Naive thymus-derived CD4-positive, alpha-beta T cell (primary cell): Measurements from ENCODE around the gene HIPK2. TPM values are rescaled to one million over a fixed set of nuclear protein-coding genes. Genes with fewer than 3 reads are reported as not detected.

Source experiments
- ATAC-seq: fragments of 150-1000 bp; cut with Tn5 transposase; 2 replicates; pipeline ENCODE4 v1.10.0; 2021; ENCODE audit warnings: mild to moderate bottlenecking, moderate library complexity
- CTCF ChIA-PET: fragments of 350-600 bp; sonication (Branson Sonifier 250); formaldehyde crosslinking; loops from one replicate; lab custom pipeline; 2021; ENCODE audit warnings: antibody characterized with exemption; lab: Charles Lee
- POLR2A ChIA-PET: fragments of 350-600 bp; sonication (Branson Sonifier 250); formaldehyde crosslinking; loops from one replicate; lab custom pipeline; 2021; ENCODE audit warnings: antibody characterized with exemption, inconsistent platforms; lab: Charles Lee
- DNase-seq, 9 donors: peaks; one replicate each; pipeline versions ENCODE4 v3.0.0 to v3.0.0-alpha.2; 2020 to 2022; ENCODE audit warnings: mixed read lengths in 1 of 9
- H3K27ac ChIP-seq: one replicate; pipeline ENCODE4 v1.7.0; 2013; ENCODE audit warnings: mild to moderate bottlenecking, low read depth, low read length, moderate library complexity
- H3K27me3 ChIP-seq, 2 donors: one replicate each; pipeline ENCODE4 v1.7.0; 2013; ENCODE audit warnings: low read length in 2 of 2, mild to moderate bottlenecking in 2 of 2, moderate library complexity in 2 of 2; ENCODE audit not compliant: control insufficient read depth in 2 of 2, insufficient read depth in 2 of 2
- H3K36me3 ChIP-seq, 3 experiments: 1 replicate in 2 of 3; 2 replicates in 1 of 3; pipeline ENCODE4 v1.7.0; 2013; ENCODE audit warnings: low read length in 3 of 3, mild to moderate bottlenecking in 3 of 3, moderate library complexity in 1 of 3; ENCODE audit not compliant: insufficient read depth in 3 of 3, control insufficient read depth in 2 of 3
- H3K4me1 ChIP-seq, 2 donors: one replicate each; pipeline ENCODE4 v1.7.0; 2013; ENCODE audit warnings: low read length in 2 of 2, mild to moderate bottlenecking in 2 of 2, moderate library complexity in 1 of 2; ENCODE audit not compliant: control insufficient read depth in 2 of 2, insufficient read depth in 2 of 2
- H3K4me3 ChIP-seq: 2 replicates; pipeline ENCODE4 v1.7.0; 2013; ENCODE audit warnings: mild to moderate bottlenecking, low read length
- H3K9me3 ChIP-seq, 3 experiments: 1 replicate in 2 of 3; 2 replicates in 1 of 3; pipeline ENCODE4 v1.7.0; 2013; ENCODE audit warnings: low read length in 3 of 3; ENCODE audit not compliant: control insufficient read depth in 2 of 3
- H3K27ac Mint-ChIP-seq, 9 donors: one replicate each; pipeline ENCODE4 v1.8.0; 2020 to 2022; ENCODE audit warnings: mixed read lengths in 9 of 9, mild to moderate bottlenecking in 8 of 9, moderate library complexity in 5 of 9, inconsistent platforms in 2 of 9
- H3K27me3 Mint-ChIP-seq, 5 donors: one replicate each; pipeline ENCODE4 v1.8.0; 2021 to 2022; ENCODE audit warnings: mixed read lengths in 5 of 5, mild to moderate bottlenecking in 1 of 5
- H3K36me3 Mint-ChIP-seq, 5 donors: one replicate each; pipeline ENCODE4 v1.8.0; 2020 to 2022; ENCODE audit warnings: mixed read lengths in 5 of 5, mild to moderate bottlenecking in 3 of 5, inconsistent platforms in 1 of 5
- H3K4me1 Mint-ChIP-seq, 7 donors: one replicate each; pipeline ENCODE4 v1.8.0; 2020 to 2022; ENCODE audit warnings: mixed read lengths in 7 of 7, mild to moderate bottlenecking in 3 of 7, inconsistent platforms in 1 of 7
- H3K4me3 Mint-ChIP-seq, 10 donors: one replicate each; pipeline ENCODE4 v1.8.0; 2020 to 2022; ENCODE audit warnings: mild to moderate bottlenecking in 10 of 10, mixed read lengths in 10 of 10, moderate library complexity in 6 of 10, inconsistent platforms in 2 of 10
- H3K9me3 Mint-ChIP-seq, 11 donors: one replicate each; pipeline ENCODE4 v1.8.0; 2020 to 2022; ENCODE audit warnings: mixed read lengths in 11 of 11, mild to moderate bottlenecking in 4 of 11, inconsistent platforms in 1 of 11, moderate library complexity in 1 of 11
- intact Hi-C, 2 donors: fragments of 100-400 bp; cut with micrococcal nuclease; formaldehyde crosslinking; loops; one replicate each; pipeline ENCODE4 v1.15.1; 2023
- polyA plus RNA-seq, 2 donors: library from polyadenylated mRNA; unstranded; fragments of 300-500 nt; fragmentation: Illumina TruSeq; gene quantifications; one replicate each; pipeline ENCODE4 v1.2.3, GENCODE V29; 2021
- total RNA-seq, 6 experiments: library from RNA in 5 of 6; stranded (reverse) in 5 of 6; gene quantifications; 1 replicate in 5 of 6; 2 replicates in 1 of 6; pipeline ENCODE4 v1.2.3 and lab custom pipeline; 2021 to 2026

The HIPK2 gene
- 10 to 100 TPM; 27.3 to 44.0 (median 37.3) TPM for total RNA-seq
- polyA plus RNA-seq: 1 to 10 TPM; 4.6 to 8.5 TPM
- total RNA-seq (lab: John Stamatoyannopoulos, UW): 107 reads per million, percentile 85 among the genes with 10 or more reads in this experiment

DNA sequence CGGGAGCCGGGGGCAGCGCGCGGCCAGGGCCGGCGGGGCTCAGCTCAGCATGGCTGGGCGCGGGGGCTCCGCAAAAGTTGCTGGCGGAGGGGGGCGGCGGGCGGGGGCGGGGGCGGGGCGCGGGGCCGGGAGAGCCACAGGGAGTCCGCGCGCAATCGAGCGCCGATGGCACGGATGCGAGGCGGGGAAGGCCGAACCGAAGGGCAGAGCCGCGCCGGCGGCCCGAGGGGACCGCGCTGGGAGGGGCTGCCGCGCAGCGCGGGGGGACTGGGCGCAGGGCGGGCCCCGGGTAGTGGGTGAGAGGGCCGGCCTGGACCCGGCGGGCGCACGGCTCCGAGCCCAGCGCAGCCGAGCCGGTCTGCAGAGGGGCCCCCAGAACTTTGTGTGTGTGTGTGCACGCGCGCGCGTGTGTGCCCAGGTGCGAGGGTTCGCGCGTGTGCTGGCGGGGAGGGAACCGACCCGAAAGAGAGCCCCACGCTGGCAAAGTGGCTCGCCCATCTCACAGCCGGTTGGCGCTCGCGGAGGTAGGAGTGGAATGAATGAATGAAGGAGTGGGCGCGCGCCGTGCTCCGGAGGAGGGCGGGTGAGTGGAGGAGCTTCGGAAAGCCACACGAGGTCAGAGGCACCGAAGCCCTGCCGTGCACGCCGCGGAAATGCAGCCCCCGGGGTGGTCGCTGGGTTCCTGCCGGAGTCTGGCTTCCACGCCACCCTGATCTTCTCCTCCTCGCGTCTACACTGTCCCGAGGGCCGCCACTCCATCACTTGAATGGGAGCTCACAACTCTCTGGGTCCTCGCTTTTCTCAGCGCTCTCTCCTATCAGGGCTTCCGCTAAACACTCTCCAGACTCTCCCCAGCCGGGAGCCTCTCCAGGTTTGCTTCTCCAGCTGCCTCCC is at the start of gene HIPK2:
TSS of gene HIPK2 (minus strand) at position 51 of the 894 bp plus-strand sequence. CDS start 375 bp downstream, outside the sequence.
- Mint-ChIP-seq H3K27me3 (peaks cover 0 to 24% (median 5%) of the 10 kb centered on the region in 5 donors), H3K9me3 (no peaks in the 10 kb centered on the region), H3K4me1 (peaks cover 41 to 53% (median 49%) of the 10 kb centered on the region in 7 donors), H3K27ac (peak within 1 kb of the TSS; percentile 95 to 98 (median 97)), H3K36me3 (peaks cover 0 to 4% (median 3%) of the 10 kb centered on the region in 5 donors), H3K4me3 (peak within 1 kb of the TSS; percentile 94 to 100 (median 98))
- no peaks in the 10 kb centered on the region for H3K9me3 ChIP-seq
- ATAC-seq: peak; percentile 79
- DNase-seq: peak; percentile 54 to 75 (median 67)
- ChIA-PET POLR2A (interaction anchor here (1.0 to 3.2 kb wide), 2 partner anchors 11 to 41 kb away, joined by 5 to 36 read pairs; no protein-coding TSS in a partner anchor), CTCF (interaction anchor here (0.5 to 1.4 kb wide), 4 partner anchors 9 to 133 kb away, joined by 3 to 4 read pairs (median 4); no protein-coding TSS in a partner anchor)
- intact Hi-C loops: loop anchor here (2.0 to 10.0 kb wide), 13 partner anchors 46 to 697 kb away; partner anchors contain the start of genes KDM7A (in 2 of the 2), FMC1 (in 1 of the 2), MKRN1 (in 1 of the 2) and UBN2 (in 1 of the 2)
- H3K27ac ChIP-seq: peak within 1 kb of the TSS; percentile 89
- peaks cover 0 to 5% (median 0%) of the 10 kb centered on the region in 3 experiments for H3K36me3 ChIP-seq
- H3K4me3 ChIP-seq: peak within 1 kb of the TSS; percentile 85
- peaks cover 4 to 26% of the 10 kb centered on the region in 2 donors for H3K4me1 ChIP-seq
- no peaks in the 10 kb centered on the region for H3K27me3 ChIP-seq

DNA sequence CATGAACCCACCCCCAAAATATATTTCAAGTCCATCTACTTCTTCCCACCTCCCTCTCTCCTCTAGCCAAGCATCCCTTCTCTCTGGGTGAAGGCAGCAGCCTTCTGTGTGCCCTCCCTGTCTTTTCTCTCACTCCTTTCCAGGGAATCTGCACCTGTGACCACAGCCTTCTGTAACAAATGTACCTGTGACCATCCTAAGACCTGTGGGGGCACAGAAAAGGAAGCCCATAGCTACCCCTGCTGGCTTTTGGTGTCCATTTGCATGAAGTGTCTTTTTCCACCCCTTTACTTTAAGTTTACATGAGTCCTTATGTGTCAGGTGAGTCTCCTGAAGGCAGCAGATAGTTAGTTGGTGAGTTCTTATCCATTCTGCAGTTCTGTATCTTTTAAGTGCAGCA is 49.2 kb upstream of the HIPK2 start:
- CTCF ChIA-PET: interaction anchor here (0.8 to 1.7 kb wide), 4 partner anchors 24 to 206 kb away, joined by 3 to 7 read pairs (median 4); no protein-coding TSS in a partner anchor
- peaks cover 0 to 3% (median 0%) of the 10 kb centered on the region in 5 donors for H3K36me3 Mint-ChIP-seq
- Histone ChIP-seq H3K4me1 (peaks cover 0 to 8% of the 10 kb centered on the region in 2 donors), H3K27ac (no peak overlapping the region), H3K4me3 (no peak overlapping the region), H3K27me3 (no peaks in the 10 kb centered on the region), H3K36me3 (no peaks in the 10 kb centered on the region), H3K9me3 (no peaks in the 10 kb centered on the region)
- H3K27me3 Mint-ChIP-seq: peaks cover 0 to 16% (median 5%) of the 10 kb centered on the region in 5 donors
- H3K4me3 Mint-ChIP-seq: no peak overlapping the region
- peak overlapping the region in 1 of 9 donors; percentile 72 for H3K27ac Mint-ChIP-seq
- POLR2A ChIA-PET: no interaction called here
- DNase-seq (peak in 1 of 9 donors; percentile 10), ATAC-seq (no peak)
- peaks cover 10 to 30% (median 26%) of the 10 kb centered on the region in 7 donors for H3K4me1 Mint-ChIP-seq
- peaks cover 0 to 3% (median 0%) of the 10 kb centered on the region in 11 donors for H3K9me3 Mint-ChIP-seq
- intact Hi-C loops: loop anchor here (1.0 to 10.0 kb wide), 4 partner anchors 181 to 225 kb away; no protein-coding TSS in a partner anchor

DNA sequence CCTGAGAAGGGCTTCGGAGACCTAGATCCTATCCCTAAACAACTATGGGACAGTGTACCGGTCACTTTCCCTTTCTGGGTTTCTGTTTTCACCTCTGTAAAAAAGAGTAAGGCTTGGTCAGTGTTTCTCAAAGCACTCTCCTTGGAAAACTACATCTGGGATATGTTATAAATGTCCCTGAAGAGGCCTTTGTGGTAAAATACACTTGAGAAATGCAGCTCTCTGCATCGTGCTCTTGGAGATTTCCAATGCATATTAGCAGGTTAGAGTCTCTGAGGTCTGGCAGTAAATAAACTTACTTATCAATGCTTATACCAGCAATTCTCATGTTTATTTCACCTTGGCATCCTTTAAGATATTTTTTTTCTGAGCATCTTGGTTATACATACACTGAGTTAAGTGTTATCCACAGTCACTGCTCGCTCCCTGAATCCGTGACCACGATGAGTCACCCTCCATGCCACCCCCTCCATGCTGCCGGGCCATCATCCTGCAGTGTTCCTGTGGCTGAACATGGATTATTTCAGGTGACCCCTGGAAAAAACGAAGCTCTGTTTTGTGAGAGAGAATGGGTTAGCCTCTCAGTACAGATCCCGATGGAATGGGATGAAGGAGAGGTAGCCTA is 48.0 kb upstream of the HIPK2 start:
- Histone ChIP-seq H3K4me1 (peaks cover 0 to 8% of the 10 kb centered on the region in 2 donors), H3K27me3 (no peaks in the 10 kb centered on the region), H3K27ac (no peak overlapping the region), H3K9me3 (no peaks in the 10 kb centered on the region), H3K4me3 (no peak overlapping the region), H3K36me3 (no peaks in the 10 kb centered on the region)
- no peaks in the 10 kb centered on the region for H3K9me3 Mint-ChIP-seq
- DNase-seq: no peak
- no peaks in the 10 kb centered on the region for H3K36me3 Mint-ChIP-seq
- peaks cover 0 to 16% (median 5%) of the 10 kb centered on the region in 5 donors for H3K27me3 Mint-ChIP-seq
- H3K27ac Mint-ChIP-seq: no peak overlapping the region
- intact Hi-C loops: loop anchor here in 1 of 2 donors (10.0 kb wide), 1 partner anchor 181 kb away; no protein-coding TSS in a partner anchor
- ATAC-seq: no peak
- CTCF ChIA-PET: interaction anchor here (1.7 kb wide), 1 partner anchor 205 kb away, joined by 7 read pairs; no protein-coding TSS in a partner anchor
- H3K4me1 Mint-ChIP-seq: peaks cover 7 to 23% (median 20%) of the 10 kb centered on the region in 7 donors
- no peak overlapping the region for H3K4me3 Mint-ChIP-seq
- POLR2A ChIA-PET: interaction anchor here (0.6 kb wide), 1 partner anchor 161 kb away, joined by 3 read pairs; no protein-coding TSS in a partner anchor

DNA sequence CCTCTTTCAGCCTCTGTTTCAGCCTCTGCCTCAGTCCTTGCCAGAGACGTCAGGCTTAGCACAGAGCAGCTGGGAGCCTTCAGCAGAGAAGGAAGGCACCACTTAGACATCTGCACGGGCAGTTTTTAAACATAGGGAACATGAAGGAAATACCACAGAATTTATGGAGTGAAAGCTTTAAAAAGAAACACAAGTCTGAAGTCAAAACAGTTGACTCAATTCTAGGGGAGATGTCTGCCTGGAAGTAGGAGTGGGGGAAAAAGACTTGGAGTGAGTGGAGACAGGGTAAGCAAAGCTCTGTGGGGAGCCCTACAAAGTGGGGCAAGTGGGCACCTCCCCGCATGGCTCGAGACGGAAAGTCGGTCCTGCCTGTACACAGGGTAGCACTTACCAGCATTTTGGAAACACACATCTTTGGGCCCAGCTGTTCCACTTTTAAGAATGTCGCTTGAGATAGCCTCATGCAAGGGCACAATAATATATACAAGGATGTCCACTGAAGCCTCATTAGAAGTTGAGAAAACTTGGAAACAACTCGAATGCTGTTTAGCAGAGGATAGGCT is 46.2 kb upstream of the HIPK2 start:
- CTCF ChIA-PET: no interaction called here
- no peaks in the 10 kb centered on the region for H3K36me3 Mint-ChIP-seq
- H3K4me3 Mint-ChIP-seq: no peak overlapping the region
- Histone ChIP-seq H3K9me3 (no peaks in the 10 kb centered on the region), H3K36me3 (no peaks in the 10 kb centered on the region), H3K27ac (no peak overlapping the region), H3K4me1 (peaks cover 0 to 5% of the 10 kb centered on the region in 2 donors), H3K27me3 (no peaks in the 10 kb centered on the region), H3K4me3 (no peak overlapping the region)
- POLR2A ChIA-PET: no interaction called here
- no peaks in the 10 kb centered on the region for H3K9me3 Mint-ChIP-seq
- intact Hi-C loops: loop anchor here in 1 of 2 donors (10.0 kb wide), 1 partner anchor 179 kb away; no protein-coding TSS in a partner anchor
- H3K4me1 Mint-ChIP-seq: peaks cover under 1 to 7% (median 7%) of the 10 kb centered on the region in 7 donors
- ATAC-seq: no peak
- no peak overlapping the region for H3K27ac Mint-ChIP-seq
- H3K27me3 Mint-ChIP-seq: peaks cover 0 to 16% (median 5%) of the 10 kb centered on the region in 5 donors
- no peak for DNase-seq

DNA sequence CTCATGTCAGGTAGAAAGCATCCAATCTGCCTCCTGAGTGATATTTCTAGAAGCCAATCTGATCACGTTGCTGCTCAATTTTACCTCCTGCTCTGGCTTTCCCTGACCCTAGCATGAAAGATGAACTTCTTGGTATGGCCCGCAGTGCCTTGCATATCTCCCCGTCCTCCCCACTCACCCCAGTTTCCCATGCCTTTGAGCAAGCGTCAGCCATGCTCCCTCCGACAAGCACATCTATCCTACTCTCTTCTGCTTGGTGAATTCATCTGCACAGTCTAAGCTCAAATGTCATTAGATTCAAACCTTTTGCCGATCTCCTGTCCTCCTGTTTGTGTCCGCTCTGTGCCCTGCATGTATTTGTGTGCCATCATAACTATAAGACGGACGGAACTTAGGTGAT is 45.1 kb upstream of the HIPK2 start:
- Mint-ChIP-seq H3K27me3 (peaks cover 0 to 13% (median 5%) of the 10 kb centered on the region in 5 donors), H3K9me3 (no peaks in the 10 kb centered on the region), H3K4me3 (no peak overlapping the region), H3K4me1 (no peaks in the 10 kb centered on the region), H3K36me3 (no peaks in the 10 kb centered on the region), H3K27ac (no peak overlapping the region)
- no peaks in the 10 kb centered on the region for H3K9me3 ChIP-seq
- ChIA-PET POLR2A (no interaction called here), CTCF (no interaction called here)
- intact Hi-C loops: loop anchor here in 1 of 2 donors (10.0 kb wide), 1 partner anchor 178 kb away; no protein-coding TSS in a partner anchor
- DNase-seq: no peak
- no peaks in the 10 kb centered on the region for H3K27me3 ChIP-seq
- H3K36me3 ChIP-seq: no peaks in the 10 kb centered on the region
- no peak for ATAC-seq
- no peak overlapping the region for H3K27ac ChIP-seq
- no peak overlapping the region for H3K4me3 ChIP-seq
- no peaks in the 10 kb centered on the region for H3K4me1 ChIP-seq
